Measurements from ENCODE around the gene TOM1L2.

TOM1L2 gene

DNA sequence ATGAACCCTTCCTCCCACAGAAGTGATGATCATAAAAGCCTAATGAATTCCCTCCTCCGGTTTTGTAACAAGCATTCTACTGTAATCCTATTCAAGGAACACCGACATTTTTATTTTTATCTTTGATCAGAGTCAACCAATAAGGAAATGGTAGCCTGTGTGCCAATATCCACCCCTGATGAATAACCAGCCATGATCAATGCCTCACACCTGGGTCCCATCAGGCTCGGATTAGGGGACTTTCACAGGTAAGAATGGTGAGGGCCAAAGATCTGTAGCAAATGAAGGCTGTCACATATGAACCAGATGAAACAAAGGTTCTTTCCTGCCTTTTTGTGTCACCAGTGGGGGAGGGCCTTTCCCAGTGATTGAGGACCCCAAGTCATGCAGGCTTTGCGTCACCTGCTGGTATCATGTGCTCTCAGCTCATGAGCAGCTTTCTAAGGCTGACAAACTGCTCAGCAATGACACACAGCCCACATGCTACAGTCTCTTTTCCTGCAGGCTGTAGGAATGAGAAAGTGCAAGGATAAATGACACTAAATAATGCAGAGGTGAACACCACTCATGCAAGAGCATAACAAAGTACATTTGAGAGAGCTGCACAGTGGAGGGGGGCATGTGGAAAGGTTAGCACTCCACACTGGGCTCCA is 34.9 kb downstream of the TOM1L2 start:
- H3K4me3 ChIP-seq (IDR thresholded peaks at IDR 0.05; ENCODE audit: insufficient read depth, low read depth, low read length), result no peak overlapping the region
- no peak overlapping the region for H3K9ac ChIP-seq
- H4K20me1 ChIP-seq (ENCODE audit: insufficient read depth), result no peaks in the 10 kb centered on the region
- H3K27me3 ChIP-seq (ENCODE audit: insufficient read depth, low read depth), result no peaks in the 10 kb centered on the region
- TF ChIP-seq, protein P1, sequence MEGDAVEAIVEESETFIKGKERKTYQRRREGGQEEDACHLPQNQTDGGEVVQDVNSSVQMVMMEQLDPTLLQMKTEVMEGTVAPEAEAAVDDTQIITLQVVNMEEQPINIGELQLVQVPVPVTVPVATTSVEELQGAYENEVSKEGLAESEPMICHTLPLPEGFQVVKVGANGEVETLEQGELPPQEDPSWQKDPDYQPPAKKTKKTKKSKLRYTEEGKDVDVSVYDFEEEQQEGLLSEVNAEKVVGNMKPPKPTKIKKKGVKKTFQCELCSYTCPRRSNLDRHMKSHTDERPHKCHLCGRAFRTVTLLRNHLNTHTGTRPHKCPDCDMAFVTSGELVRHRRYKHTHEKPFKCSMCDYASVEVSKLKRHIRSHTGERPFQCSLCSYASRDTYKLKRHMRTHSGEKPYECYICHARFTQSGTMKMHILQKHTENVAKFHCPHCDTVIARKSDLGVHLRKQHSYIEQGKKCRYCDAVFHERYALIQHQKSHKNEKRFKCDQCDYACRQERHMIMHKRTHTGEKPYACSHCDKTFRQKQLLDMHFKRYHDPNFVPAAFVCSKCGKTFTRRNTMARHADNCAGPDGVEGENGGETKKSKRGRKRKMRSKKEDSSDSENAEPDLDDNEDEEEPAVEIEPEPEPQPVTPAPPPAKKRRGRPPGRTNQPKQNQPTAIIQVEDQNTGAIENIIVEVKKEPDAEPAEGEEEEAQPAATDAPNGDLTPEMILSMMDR (conservative IDR thresholded peaks at IDR 0.05; ENCODE audit: low read depth, low read length), result no peak
- H3K27ac ChIP-seq, result no peak overlapping the region
- peaks cover 63% of the 10 kb centered on the region for H3K4me1 ChIP-seq (ENCODE audit: low read depth, poor library complexity, severe bottlenecking)
- H3K79me2 ChIP-seq (ENCODE audit: insufficient read depth, low read depth), result no peaks in the 10 kb centered on the region
- no peak overlapping the region for H2AFZ ChIP-seq (ENCODE audit: low read depth)
- no peaks in the 10 kb centered on the region for H3K36me3 ChIP-seq (ENCODE audit: insufficient read depth)
- peak overlapping the region; percentile 76; the same call in 1 of the 2 replicates for H3K4me2 ChIP-seq

DNA sequence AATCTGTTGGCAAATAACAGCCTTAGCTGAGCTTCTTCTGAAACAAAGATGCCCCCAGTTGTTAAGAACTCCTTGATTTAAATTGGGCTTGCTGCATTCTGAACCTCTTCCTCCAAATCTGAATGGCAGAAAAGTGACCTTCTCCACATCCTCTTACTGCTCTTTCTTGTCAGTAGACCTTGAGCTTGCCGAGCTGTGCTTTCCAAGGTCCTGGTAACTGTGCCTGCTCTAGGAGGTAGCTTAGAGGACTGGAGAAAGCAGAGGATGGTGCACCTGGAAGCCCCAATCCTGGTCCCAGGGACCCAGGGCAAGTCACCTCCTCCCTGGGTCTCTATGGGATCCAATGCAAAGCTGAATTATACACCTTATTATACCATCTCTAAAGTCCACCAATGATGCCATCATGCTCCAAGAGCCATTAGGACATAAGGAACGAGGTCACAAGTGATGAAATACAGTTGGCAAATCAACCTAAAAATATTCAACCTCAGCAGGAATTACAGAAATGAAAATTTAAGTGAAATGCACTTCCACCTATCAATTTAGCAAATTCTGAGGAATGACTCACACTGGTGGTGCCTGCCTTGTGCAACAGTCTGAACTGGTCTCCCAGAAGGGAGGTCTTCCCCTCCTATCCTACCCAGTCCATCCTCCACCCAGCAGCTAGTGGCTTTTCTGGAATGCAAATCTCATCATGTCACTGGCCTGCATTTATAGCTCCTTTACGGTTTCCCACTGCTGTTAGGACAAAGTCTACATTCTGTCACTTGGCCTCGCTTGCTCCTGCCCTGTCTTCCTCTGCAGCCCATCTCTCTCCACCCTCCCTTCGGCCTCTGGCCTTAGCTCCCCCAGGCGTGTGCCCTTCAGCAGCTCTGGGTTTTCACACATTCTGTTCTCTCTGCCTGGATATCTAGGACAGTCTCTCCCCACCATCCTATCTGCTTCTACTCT is 36.6 kb downstream of the TOM1L2 start:
- Histone ChIP-seq H3K27me3 (ENCODE audit: insufficient read depth, low read depth) (no peaks in the 10 kb centered on the region), H3K79me2 (ENCODE audit: insufficient read depth, low read depth) (no peaks in the 10 kb centered on the region), H2AFZ (ENCODE audit: low read depth) (no peak overlapping the region), H3K4me2 (no peak overlapping the region), H3K36me3 (ENCODE audit: insufficient read depth) (no peaks in the 10 kb centered on the region), H3K4me3 (IDR thresholded peaks at IDR 0.05; ENCODE audit: insufficient read depth, low read depth, low read length) (no peak overlapping the region), H3K9ac (no peak overlapping the region), H3K4me1 (ENCODE audit: low read depth, poor library complexity, severe bottlenecking) (peaks cover 56% of the 10 kb centered on the region), H4K20me1 (ENCODE audit: insufficient read depth) (no peaks in the 10 kb centered on the region), H3K27ac (no peak overlapping the region)
- TF ChIP-seq, protein P1 (conservative IDR thresholded peaks at IDR 0.05; ENCODE audit: low read depth, low read length), result no peak

DNA sequence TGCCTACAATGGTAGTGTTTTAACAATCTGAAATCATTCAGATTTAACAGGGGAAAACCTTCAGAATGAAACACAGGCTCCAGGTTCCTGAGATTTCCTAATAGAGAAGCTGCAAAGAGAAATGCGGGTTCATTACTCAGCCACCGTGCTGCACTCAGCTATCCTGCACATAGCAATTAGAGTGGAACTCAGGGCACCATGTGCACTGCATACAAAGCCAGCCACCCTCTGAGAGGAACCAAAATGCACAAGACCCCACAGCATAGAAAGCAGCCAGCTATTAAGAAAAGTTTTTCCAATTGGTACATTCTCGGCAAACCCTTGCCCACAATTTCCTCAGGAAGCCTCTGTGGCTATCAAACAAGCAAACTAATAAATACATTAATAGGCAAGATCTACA is 37.4 kb downstream of the TOM1L2 start:
- H3K79me2 ChIP-seq (ENCODE audit: insufficient read depth, low read depth), result no peaks in the 10 kb centered on the region
- no peak overlapping the region for H3K27ac ChIP-seq
- H3K36me3 ChIP-seq (ENCODE audit: insufficient read depth), result no peaks in the 10 kb centered on the region
- H3K9ac ChIP-seq, result no peak overlapping the region
- H2AFZ ChIP-seq (ENCODE audit: low read depth), result no peak overlapping the region
- TF ChIP-seq, protein P1 (conservative IDR thresholded peaks at IDR 0.05; ENCODE audit: low read depth, low read length), result no peak
- H4K20me1 ChIP-seq (ENCODE audit: insufficient read depth), result no peaks in the 10 kb centered on the region
- H3K4me1 ChIP-seq (ENCODE audit: low read depth, poor library complexity, severe bottlenecking), result peaks cover 48% of the 10 kb centered on the region
- no peak overlapping the region for H3K4me3 ChIP-seq (IDR thresholded peaks at IDR 0.05; ENCODE audit: insufficient read depth, low read depth, low read length)
- H3K4me2 ChIP-seq, result no peak overlapping the region
- no peaks in the 10 kb centered on the region for H3K27me3 ChIP-seq (ENCODE audit: insufficient read depth, low read depth)

DNA sequence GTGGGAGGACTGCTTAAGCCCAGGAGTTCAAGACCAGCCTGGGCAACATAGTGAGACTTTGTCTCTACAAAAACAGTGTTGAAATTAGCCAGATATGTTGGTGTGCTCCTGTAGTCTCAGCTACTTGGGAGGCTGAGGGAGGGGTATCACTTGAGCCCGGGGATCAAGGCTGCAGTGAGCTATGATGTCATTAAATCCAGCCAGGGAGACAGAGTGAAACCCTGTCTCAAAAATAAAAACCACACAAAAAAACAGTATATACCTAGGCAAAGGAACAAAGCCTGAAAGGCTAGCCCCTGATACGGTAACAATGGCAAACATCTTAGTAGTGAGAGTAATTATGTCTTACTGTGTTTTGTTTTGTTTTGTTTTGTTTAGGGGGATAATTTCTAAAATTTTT is 38.0 kb downstream of the TOM1L2 start:
- no peak overlapping the region for H3K4me3 ChIP-seq (IDR thresholded peaks at IDR 0.05; ENCODE audit: insufficient read depth, low read depth, low read length)
- peaks cover 43% of the 10 kb centered on the region for H3K4me1 ChIP-seq (ENCODE audit: low read depth, poor library complexity, severe bottlenecking)

More for the DNA sequence above, 38.0 kb downstream of the TOM1L2 start:
- TF ChIP-seq, protein P1 (conservative IDR thresholded peaks at IDR 0.05; ENCODE audit: low read depth, low read length), result no peak
- Histone ChIP-seq H3K36me3 (ENCODE audit: insufficient read depth) (no peaks in the 10 kb centered on the region), H3K4me2 (no peak overlapping the region), H2AFZ (ENCODE audit: low read depth) (no peak overlapping the region), H4K20me1 (ENCODE audit: insufficient read depth) (no peaks in the 10 kb centered on the region), H3K79me2 (ENCODE audit: insufficient read depth, low read depth) (no peaks in the 10 kb centered on the region), H3K27ac (no peak overlapping the region), H3K9ac (no peak overlapping the region), H3K27me3 (ENCODE audit: insufficient read depth, low read depth) (no peaks in the 10 kb centered on the region)
